K562 (cell line): Measurements from ENCODE around the gene MAGEA1. TPM values are rescaled to one million over a fixed set of nuclear protein-coding genes. Genes with fewer than 3 reads are reported as not detected.

Experiments
- KDM2B ChIP-seq: fragments of 250-450 bp; sonication (Bioruptor Pico); IDR thresholded peaks from 2 replicates; pipeline ENCODE4 v1.8.0; 2021; ENCODE audit warnings: mild to moderate bottlenecking, moderate library complexity
- KDM5B ChIP-seq: fragments of 200-600 bp; sonication (generic); IDR thresholded peaks from 2 replicates; pipeline ENCODE4 v1.6.1; 2012; ENCODE audit warnings: low read depth, mild to moderate bottlenecking, moderate library complexity, low read length, control low read depth, inconsistent platforms; ENCODE audit not compliant: insufficient replicate concordance
- PHF8 ChIP-seq: fragments of 200-600 bp; sonication (generic); IDR thresholded peaks from 2 replicates; pipeline ENCODE4 v1.6.1; 2012; ENCODE audit warnings: mixed run types, mild to moderate bottlenecking, inconsistent platforms, low read length, moderate library complexity, borderline replicate concordance
- POLR2A ChIP-seq: fragments of 450-650 bp; conservative IDR thresholded peaks from 2 replicates; pipeline ENCODE4 v1.6.1; 2016
- SMARCE1 ChIP-seq: fragments of 450-650 bp; IDR thresholded peaks from 2 replicates; pipeline ENCODE4 v1.7.1; 2016; ENCODE audit warnings: mild to moderate bottlenecking
- TAL1 ChIP-seq: fragments of 450-650 bp; IDR thresholded peaks from 2 replicates; pipeline ENCODE4 v1.6.1; 2016; ENCODE audit warnings: mild to moderate bottlenecking
- ZNF668 ChIP-seq: fragments of 250-450 bp; sonication (Bioruptor Pico); IDR thresholded peaks from 2 replicates; pipeline ENCODE4 v1.8.0; 2022; ENCODE audit warnings: mild to moderate bottlenecking, inconsistent platforms
- ZNF79 ChIP-seq: fragments of 250-450 bp; sonication (Bioruptor Pico); IDR thresholded peaks from 2 replicates; pipeline ENCODE4 v1.4.0; 2020; ENCODE audit warnings: low read depth, mild to moderate bottlenecking, moderate library complexity
- polyA plus RNA-seq, 8 experiments: library from polyadenylated mRNA; depleted of rRNA in 4 of 8; stranded (reverse) in 5 of 8; unstranded in 3 of 8; fragments of >200 nt; fragmentation: Nextera tagmentation in 2 of 8; fragmentation: Illumina TruSeq in 1 of 8; extraction: Ambion mirVana in 2 of 8; extraction: Trizol in 1 of 8; gene quantifications; 2 replicates each; pipeline versions ENCODE4 v1.2.1 to v1.2.3, GENCODE V29; 2011 to 2014; ENCODE audit warnings: inconsistent platforms in 1 of 8, missing spikeins in 1 of 8
- total RNA-seq, 7 experiments: library from RNA; depleted of rRNA in 6 of 7; stranded (reverse); fragments of >200 nt in 6 of 7; fragmentation: Illumina TruSeq in 2 of 7; extraction: Trizol in 2 of 7; gene quantifications; 2 replicates each; pipeline versions ENCODE4 v1.2.1 to v1.2.3, GENCODE V29; 2011 to 2021; ENCODE audit warnings: low replicate concordance in 1 of 7
- TF ChIP-seq, protein P1 (sequence below): fragments of 250-450 bp; sonication (Bioruptor Pico); IDR thresholded peaks from 2 replicates; pipeline ENCODE4 v1.8.0; 2021; ENCODE audit warnings: mild to moderate bottlenecking, moderate library complexity
- TF ChIP-seq, protein P2 (sequence below), 2 experiments: IDR thresholded peaks; 2 replicates each; pipeline ENCODE4 v1.6.1; 2012; ENCODE audit warnings: improper control_type of control experiment in 2 of 2, low read depth in 2 of 2, low read length in 2 of 2, borderline replicate concordance in 1 of 2
- TF ChIP-seq, protein P3 (sequence below): sonication (generic); formaldehyde crosslinking; IDR thresholded peaks from 2 replicates; pipeline ENCODE4 v1.8.0; 2022; ENCODE audit warnings: mild to moderate bottlenecking, missing genetic modification reagents
- TF ChIP-seq, protein P4 (sequence below): fragments of 450-650 bp; IDR thresholded peaks from 2 replicates; pipeline ENCODE4 v1.6.1; 2017; ENCODE audit warnings: antibody characterized with exemption, mild to moderate bottlenecking
- TF ChIP-seq, protein P5 (sequence below), 3 experiments: fragments of 200-800 bp in 1 of 3; sonication (Bioruptor generic) in 1 of 3; sonication (generic) in 1 of 3; formaldehyde crosslinking in 1 of 3; IDR thresholded peaks; 2 replicates each; pipeline versions ENCODE4 v1.6.1 to v1.8.0; 2016 to 2022; ENCODE audit warnings: mild to moderate bottlenecking in 2 of 3, missing compliant biosample characterization in 2 of 3, missing genetic modification characterization in 2 of 3, missing genetic modification reagents in 1 of 3
- TF ChIP-seq, protein P6 (sequence below): sonication (generic); formaldehyde crosslinking; IDR thresholded peaks from 2 replicates; pipeline ENCODE4 v1.8.1; 2023; ENCODE audit warnings: mild to moderate bottlenecking, missing genetic modification reagents

MAGEA1 gene
- total and polyA plus RNA-seq, 9 of the 15 experiments (the other 6 are each of a cell fraction or from before 2014, with no cell fraction given) = 10.2 to 57.9 (median 44.1) TPM

DNA sequence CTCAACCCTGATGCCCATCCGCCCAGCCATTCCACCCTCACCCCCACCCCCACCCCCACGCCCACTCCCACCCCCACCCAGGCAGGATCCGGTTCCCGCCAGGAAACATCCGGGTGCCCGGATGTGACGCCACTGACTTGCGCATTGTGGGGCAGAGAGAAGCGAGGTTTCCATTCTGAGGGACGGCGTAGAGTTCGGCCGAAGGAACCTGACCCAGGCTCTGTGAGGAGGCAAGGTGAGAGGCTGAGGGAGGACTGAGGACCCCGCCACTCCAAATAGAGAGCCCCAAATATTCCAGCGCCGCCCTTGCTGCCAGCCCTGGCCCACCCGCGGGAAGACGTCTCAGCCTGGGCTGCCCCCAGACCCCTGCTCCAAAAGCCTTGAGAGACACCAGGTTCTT, at the start of gene MAGEA1 (continued):
- TF ChIP-seq, protein P1, sequence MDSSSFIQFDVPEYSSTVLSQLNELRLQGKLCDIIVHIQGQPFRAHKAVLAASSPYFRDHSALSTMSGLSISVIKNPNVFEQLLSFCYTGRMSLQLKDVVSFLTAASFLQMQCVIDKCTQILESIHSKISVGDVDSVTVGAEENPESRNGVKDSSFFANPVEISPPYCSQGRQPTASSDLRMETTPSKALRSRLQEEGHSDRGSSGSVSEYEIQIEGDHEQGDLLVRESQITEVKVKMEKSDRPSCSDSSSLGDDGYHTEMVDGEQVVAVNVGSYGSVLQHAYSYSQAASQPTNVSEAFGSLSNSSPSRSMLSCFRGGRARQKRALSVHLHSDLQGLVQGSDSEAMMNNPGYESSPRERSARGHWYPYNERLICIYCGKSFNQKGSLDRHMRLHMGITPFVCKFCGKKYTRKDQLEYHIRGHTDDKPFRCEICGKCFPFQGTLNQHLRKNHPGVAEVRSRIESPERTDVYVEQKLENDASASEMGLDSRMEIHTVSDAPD (CRISPR knock-in tag) = no peak
- no peak for TF ChIP-seq KDM5B
- TF ChIP-seq, protein P2, sequence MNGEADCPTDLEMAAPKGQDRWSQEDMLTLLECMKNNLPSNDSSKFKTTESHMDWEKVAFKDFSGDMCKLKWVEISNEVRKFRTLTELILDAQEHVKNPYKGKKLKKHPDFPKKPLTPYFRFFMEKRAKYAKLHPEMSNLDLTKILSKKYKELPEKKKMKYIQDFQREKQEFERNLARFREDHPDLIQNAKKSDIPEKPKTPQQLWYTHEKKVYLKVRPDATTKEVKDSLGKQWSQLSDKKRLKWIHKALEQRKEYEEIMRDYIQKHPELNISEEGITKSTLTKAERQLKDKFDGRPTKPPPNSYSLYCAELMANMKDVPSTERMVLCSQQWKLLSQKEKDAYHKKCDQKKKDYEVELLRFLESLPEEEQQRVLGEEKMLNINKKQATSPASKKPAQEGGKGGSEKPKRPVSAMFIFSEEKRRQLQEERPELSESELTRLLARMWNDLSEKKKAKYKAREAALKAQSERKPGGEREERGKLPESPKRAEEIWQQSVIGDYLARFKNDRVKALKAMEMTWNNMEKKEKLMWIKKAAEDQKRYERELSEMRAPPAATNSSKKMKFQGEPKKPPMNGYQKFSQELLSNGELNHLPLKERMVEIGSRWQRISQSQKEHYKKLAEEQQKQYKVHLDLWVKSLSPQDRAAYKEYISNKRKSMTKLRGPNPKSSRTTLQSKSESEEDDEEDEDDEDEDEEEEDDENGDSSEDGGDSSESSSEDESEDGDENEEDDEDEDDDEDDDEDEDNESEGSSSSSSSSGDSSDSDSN (IDR thresholded peaks at IDR 0.05; ENCODE audit: borderline replicate concordance in 1 of 2, low read depth in 2 of 2, low read length in 2 of 2) = no peak
- no peak for TF ChIP-seq ZNF79 (CRISPR knock-in tag)
- TF ChIP-seq, protein P3, sequence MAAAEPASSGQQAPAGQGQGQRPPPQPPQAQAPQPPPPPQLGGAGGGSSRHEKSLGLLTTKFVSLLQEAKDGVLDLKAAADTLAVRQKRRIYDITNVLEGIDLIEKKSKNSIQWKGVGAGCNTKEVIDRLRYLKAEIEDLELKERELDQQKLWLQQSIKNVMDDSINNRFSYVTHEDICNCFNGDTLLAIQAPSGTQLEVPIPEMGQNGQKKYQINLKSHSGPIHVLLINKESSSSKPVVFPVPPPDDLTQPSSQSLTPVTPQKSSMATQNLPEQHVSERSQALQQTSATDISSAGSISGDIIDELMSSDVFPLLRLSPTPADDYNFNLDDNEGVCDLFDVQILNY = no peak
- TF ChIP-seq, protein P4, sequence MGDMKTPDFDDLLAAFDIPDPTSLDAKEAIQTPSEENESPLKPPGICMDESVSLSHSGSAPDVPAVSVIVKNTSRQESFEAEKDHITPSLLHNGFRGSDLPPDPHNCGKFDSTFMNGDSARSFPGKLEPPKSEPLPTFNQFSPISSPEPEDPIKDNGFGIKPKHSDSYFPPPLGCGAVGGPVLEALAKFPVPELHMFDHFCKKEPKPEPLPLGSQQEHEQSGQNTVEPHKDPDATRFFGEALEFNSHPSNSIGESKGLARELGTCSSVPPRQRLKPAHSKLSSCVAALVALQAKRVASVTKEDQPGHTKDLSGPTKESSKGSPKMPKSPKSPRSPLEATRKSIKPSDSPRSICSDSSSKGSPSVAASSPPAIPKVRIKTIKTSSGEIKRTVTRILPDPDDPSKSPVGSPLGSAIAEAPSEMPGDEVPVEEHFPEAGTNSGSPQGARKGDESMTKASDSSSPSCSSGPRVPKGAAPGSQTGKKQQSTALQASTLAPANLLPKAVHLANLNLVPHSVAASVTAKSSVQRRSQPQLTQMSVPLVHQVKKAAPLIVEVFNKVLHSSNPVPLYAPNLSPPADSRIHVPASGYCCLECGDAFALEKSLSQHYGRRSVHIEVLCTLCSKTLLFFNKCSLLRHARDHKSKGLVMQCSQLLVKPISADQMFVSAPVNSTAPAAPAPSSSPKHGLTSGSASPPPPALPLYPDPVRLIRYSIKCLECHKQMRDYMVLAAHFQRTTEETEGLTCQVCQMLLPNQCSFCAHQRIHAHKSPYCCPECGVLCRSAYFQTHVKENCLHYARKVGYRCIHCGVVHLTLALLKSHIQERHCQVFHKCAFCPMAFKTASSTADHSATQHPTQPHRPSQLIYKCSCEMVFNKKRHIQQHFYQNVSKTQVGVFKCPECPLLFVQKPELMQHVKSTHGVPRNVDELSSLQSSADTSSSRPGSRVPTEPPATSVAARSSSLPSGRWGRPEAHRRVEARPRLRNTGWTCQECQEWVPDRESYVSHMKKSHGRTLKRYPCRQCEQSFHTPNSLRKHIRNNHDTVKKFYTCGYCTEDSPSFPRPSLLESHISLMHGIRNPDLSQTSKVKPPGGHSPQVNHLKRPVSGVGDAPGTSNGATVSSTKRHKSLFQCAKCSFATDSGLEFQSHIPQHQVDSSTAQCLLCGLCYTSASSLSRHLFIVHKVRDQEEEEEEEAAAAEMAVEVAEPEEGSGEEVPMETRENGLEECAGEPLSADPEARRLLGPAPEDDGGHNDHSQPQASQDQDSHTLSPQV = no peak
- TF ChIP-seq, protein P5, sequence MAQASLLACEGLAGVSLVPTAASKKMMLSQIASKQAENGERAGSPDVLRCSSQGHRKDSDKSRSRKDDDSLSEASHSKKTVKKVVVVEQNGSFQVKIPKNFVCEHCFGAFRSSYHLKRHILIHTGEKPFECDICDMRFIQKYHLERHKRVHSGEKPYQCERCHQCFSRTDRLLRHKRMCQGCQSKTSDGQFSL (CRISPR knock-in tag; IDR thresholded peaks at IDR 0.05) = no peak
- TF ChIP-seq, protein P5 (tag; IDR thresholded peaks at IDR 0.05) = 0 out of 4 replicates have a peak, but pooled peaks of 1 of the 2 experiments have one; percentile 45
- TF ChIP-seq SMARCE1 = no peak
- peak; percentile 30; the same call in 1 of the 2 replicates for TF ChIP-seq PHF8
- TF ChIP-seq KDM2B (CRISPR knock-in tag) = no peak
- peak; percentile 55 for TF ChIP-seq POLR2A
- TF ChIP-seq, protein P6, sequence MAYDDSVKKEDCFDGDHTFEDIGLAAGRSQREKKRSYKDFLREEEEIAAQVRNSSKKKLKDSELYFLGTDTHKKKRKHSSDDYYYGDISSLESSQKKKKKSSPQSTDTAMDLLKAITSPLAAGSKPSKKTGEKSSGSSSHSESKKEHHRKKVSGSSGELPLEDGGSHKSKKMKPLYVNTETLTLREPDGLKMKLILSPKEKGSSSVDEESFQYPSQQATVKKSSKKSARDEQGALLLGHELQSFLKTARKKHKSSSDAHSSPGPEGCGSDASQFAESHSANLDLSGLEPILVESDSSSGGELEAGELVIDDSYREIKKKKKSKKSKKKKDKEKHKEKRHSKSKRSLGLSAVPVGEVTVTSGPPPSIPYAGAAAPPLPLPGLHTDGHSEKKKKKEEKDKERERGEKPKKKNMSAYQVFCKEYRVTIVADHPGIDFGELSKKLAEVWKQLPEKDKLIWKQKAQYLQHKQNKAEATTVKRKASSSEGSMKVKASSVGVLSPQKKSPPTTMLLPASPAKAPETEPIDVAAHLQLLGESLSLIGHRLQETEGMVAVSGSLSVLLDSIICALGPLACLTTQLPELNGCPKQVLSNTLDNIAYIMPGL = no peak
- no peak for TF ChIP-seq ZNF668 (CRISPR knock-in tag)
- TF ChIP-seq TAL1 = no peak
